H1 (cell line): ENCODE measurements around the gene MAVS. TPM values are rescaled to one million over a fixed set of nuclear protein-coding genes. Genes with fewer than 3 reads are reported as not detected.

Source experiments
- CTCF ChIA-PET: fragments of 300-600 bp; sonication (Branson Sonifier 250); formaldehyde crosslinking; loops from one replicate; lab custom pipeline; 2021; ENCODE audit not compliant: partially characterized antibody; lab: Charles Lee
- POLR2A ChIA-PET: fragments of 300-600 bp; sonication (Branson Sonifier 250); formaldehyde crosslinking; loops from one replicate; lab custom pipeline; 2021; ENCODE audit warnings: inconsistent platforms; ENCODE audit not compliant: partially characterized antibody; lab: Charles Lee
- DNase-seq, 2 experiments: peaks; one replicate each; pipeline versions ENCODE4 v3.0.0 to v3.0.0-alpha.2; 2010 to 2022; ENCODE audit warnings: low spot score in 2 of 2, low read depth in 1 of 2, mixed read lengths in 1 of 2
- FAIRE-seq: peaks from 2 replicates; lab custom pipeline; 2011; peaks lifted over from hg19 to GRCh38; lab: Jason Lieb, UNC
- H2AFZ ChIP-seq: 2 replicates; pipeline ENCODE4 v1.8.1; 2012; ENCODE audit warnings: low read length, inconsistent platforms
- H2AK5ac ChIP-seq: 2 replicates; pipeline ENCODE4 v1.6.1; 2013; ENCODE audit warnings: low read depth, low read length
- H2BK120ac ChIP-seq: replicated peaks from 2 replicates; pipeline ENCODE3; 2013; ENCODE audit warnings: low read depth, low read length, inconsistent platforms
- H2BK12ac ChIP-seq: 2 replicates; pipeline ENCODE4 v1.6.1; 2013; ENCODE audit warnings: low read depth, low read length
- H2BK15ac ChIP-seq: 2 replicates; pipeline ENCODE4 v1.6.1; 2013; ENCODE audit warnings: low read length
- H2BK20ac ChIP-seq: 2 replicates; pipeline ENCODE4 v1.6.1; 2013; ENCODE audit warnings: low read length
- H2BK5ac ChIP-seq: 2 replicates; pipeline ENCODE4 v1.6.1; 2013; ENCODE audit warnings: low read depth, low read length
- H3K14ac ChIP-seq: 2 replicates; pipeline ENCODE4 v1.6.1; 2013; ENCODE audit warnings: inconsistent platforms; ENCODE audit not compliant: insufficient read length
- H3K18ac ChIP-seq: 2 replicates; pipeline ENCODE4 v1.6.1; 2013; ENCODE audit warnings: low read length; ENCODE audit errors: extremely low read depth
- H3K23ac ChIP-seq: 2 replicates; pipeline ENCODE4 v1.6.1; 2013; ENCODE audit warnings: inconsistent platforms; ENCODE audit not compliant: insufficient read length
- H3K23me2 ChIP-seq: 2 replicates; pipeline ENCODE4 v1.6.1; 2013; ENCODE audit warnings: low read depth, low read length
- H3K27ac ChIP-seq: 2 replicates; pipeline ENCODE4 v1.6.1; 2011; ENCODE audit warnings: low read depth, low read length, inconsistent platforms
- H3K27me3 ChIP-seq, 4 experiments: replicated peaks in 1 of 4; 1 replicate in 1 of 4; 2 replicates in 3 of 4; pipeline versions ENCODE4 v1.6.1 to v1.8.1; 2011 to 2013; ENCODE audit warnings: low read length in 3 of 4, mild to moderate bottlenecking in 3 of 4, inconsistent platforms in 2 of 4, mixed read lengths in 2 of 4, moderate library complexity in 1 of 4; ENCODE audit not compliant: control insufficient read depth in 3 of 4, insufficient read depth in 3 of 4; ENCODE audit errors: extremely low read depth in 1 of 4
- H3K36me3 ChIP-seq, 4 experiments: 2 replicates each; pipeline versions ENCODE4 v1.6.1 to v1.8.1; 2011 to 2013; ENCODE audit warnings: mild to moderate bottlenecking in 4 of 4, low read length in 3 of 4, moderate library complexity in 2 of 4, control low read depth in 1 of 4, inconsistent platforms in 1 of 4; ENCODE audit not compliant: insufficient read depth in 4 of 4, control insufficient read depth in 2 of 4
- H3K4ac ChIP-seq: replicated peaks from 2 replicates; pipeline ENCODE3; 2013; ENCODE audit warnings: low read length, low read depth, mixed read lengths, inconsistent platforms; ENCODE audit not compliant: insufficient read length
- H3K4me1 ChIP-seq, 4 experiments: replicated peaks in 1 of 4; 1 replicate in 1 of 4; 2 replicates in 3 of 4; pipeline versions ENCODE4 v1.6.1 to v1.8.1; 2011 to 2013; ENCODE audit warnings: low read length in 3 of 4, inconsistent platforms in 2 of 4, mixed read lengths in 1 of 4; ENCODE audit not compliant: insufficient read depth in 4 of 4, control insufficient read depth in 3 of 4
- H3K4me2 ChIP-seq, 2 experiments: 2 replicates each; pipeline versions ENCODE4 v1.6.1 to v1.8.1; 2011 to 2013; ENCODE audit warnings: low read depth in 2 of 2, low read length in 2 of 2, control low read depth in 1 of 2, inconsistent platforms in 1 of 2, mild to moderate bottlenecking in 1 of 2; ENCODE audit not compliant: insufficient read depth in 1 of 2
- H3K4me3 ChIP-seq, 4 experiments: fragments of 200-600, 300-600 bp in 1 of 4; sonication (generic), shearing (Covaris generic), sonication (Bioruptor Twin) in 1 of 4; 2 replicates each; pipeline versions ENCODE4 v1.5.1 to v1.8.1; 2011 to 2016; ENCODE audit warnings: low read length in 4 of 4, low read depth in 3 of 4, control low read depth in 2 of 4, inconsistent platforms in 2 of 4, mild to moderate bottlenecking in 2 of 4, mixed read lengths in 1 of 4, moderate library complexity in 1 of 4; ENCODE audit not compliant: insufficient read depth in 2 of 4; ENCODE audit errors: extremely low read depth in 1 of 4
- H3K56ac ChIP-seq: replicated peaks from 2 replicates; pipeline ENCODE3; 2013; ENCODE audit warnings: low read depth, mild to moderate bottlenecking, mixed read lengths, low read length, inconsistent platforms; ENCODE audit not compliant: insufficient read length
- H3K79me1 ChIP-seq: 2 replicates; pipeline ENCODE4 v1.6.1; 2013; ENCODE audit warnings: low read depth, low read length, control low read depth
- H3K79me2 ChIP-seq, 2 experiments: 2 replicates each; pipeline versions ENCODE4 v1.6.1 to v1.8.1; 2012 to 2013; ENCODE audit warnings: low read length in 2 of 2, mild to moderate bottlenecking in 2 of 2, inconsistent platforms in 1 of 2; ENCODE audit not compliant: insufficient read depth in 2 of 2, control insufficient read depth in 1 of 2
- H3K9ac ChIP-seq, 4 experiments: replicated peaks in 1 of 4; 1 replicate in 1 of 4; 2 replicates in 3 of 4; pipeline versions ENCODE4 v1.6.1 to v1.8.1; 2011 to 2013; ENCODE audit warnings: low read depth in 3 of 4, low read length in 3 of 4, control low read depth in 2 of 4, mild to moderate bottlenecking in 2 of 4, moderate library complexity in 2 of 4, inconsistent platforms in 1 of 4; ENCODE audit errors: extremely low read depth in 1 of 4
- H3K9me3 ChIP-seq, 2 experiments: 2 replicates each; pipeline versions ENCODE4 v1.6.1 to v1.8.1; 2012 to 2013; ENCODE audit warnings: mild to moderate bottlenecking in 2 of 2, moderate library complexity in 2 of 2, control low read depth in 1 of 2, inconsistent platforms in 1 of 2, low read depth in 1 of 2, low read length in 1 of 2, mixed read lengths in 1 of 2; ENCODE audit not compliant: insufficient read depth in 2 of 2
- H4K20me1 ChIP-seq, 2 experiments: replicated peaks in 1 of 2; 2 replicates each; pipeline versions ENCODE3 to v1.8.1; 2011 to 2013; ENCODE audit warnings: inconsistent platforms in 2 of 2, low read length in 2 of 2, mild to moderate bottlenecking in 1 of 2; ENCODE audit not compliant: insufficient read depth in 2 of 2, control insufficient read depth in 1 of 2
- H4K5ac ChIP-seq: 2 replicates; pipeline ENCODE4 v1.6.1; 2013; ENCODE audit warnings: low read length, low read depth, mixed read lengths, inconsistent platforms; ENCODE audit not compliant: insufficient read length
- H4K8ac ChIP-seq: 2 replicates; pipeline ENCODE4 v1.8.0; 2013; ENCODE audit warnings: mild to moderate bottlenecking, moderate library complexity, low read length, inconsistent platforms; ENCODE audit not compliant: insufficient read depth; ENCODE audit errors: extremely low read depth
- H4K91ac ChIP-seq: replicated peaks from 2 replicates; pipeline ENCODE3; 2013; ENCODE audit warnings: low read length, mixed read lengths, inconsistent platforms; ENCODE audit not compliant: insufficient read length
- BACH1 ChIP-seq: IDR thresholded peaks from 2 replicates; pipeline ENCODE4 v1.6.1; 2012; ENCODE audit warnings: low read length, improper control_type of control experiment
- CTBP2 ChIP-seq: IDR thresholded peaks from 2 replicates; pipeline ENCODE4 v1.7.0; 2011; ENCODE audit warnings: borderline replicate concordance, mild to moderate bottlenecking, moderate library complexity, mixed read lengths, low read length; ENCODE audit not compliant: insufficient read depth, insufficient read length
- CTCF ChIP-seq, 3 experiments: IDR thresholded peaks; 1 replicate in 2 of 3; 2 replicates in 1 of 3; pipeline versions ENCODE4 v1.5.1 to v1.6.1; 2011; ENCODE audit warnings: low read length in 3 of 3, mild to moderate bottlenecking in 3 of 3, inconsistent platforms in 2 of 3, low read depth in 1 of 3, moderate library complexity in 1 of 3; ENCODE audit not compliant: insufficient read depth in 1 of 3; ENCODE audit errors: control extremely low read depth in 1 of 3
- HDAC6 ChIP-seq: IDR thresholded peaks from one replicate; pipeline ENCODE4 v1.7.1; 2012; ENCODE audit warnings: low read depth, mild to moderate bottlenecking, inconsistent platforms, low read length, moderate library complexity
- JUN ChIP-seq: IDR thresholded peaks from 2 replicates; pipeline ENCODE4 v1.6.1; 2011; ENCODE audit warnings: low read depth, mild to moderate bottlenecking, improper control_type of control experiment, low read length
- PHF8 ChIP-seq: fragments of 200-600 bp; sonication (generic); conservative IDR thresholded peaks from 2 replicates; pipeline ENCODE4 v1.7.1; 2012; ENCODE audit warnings: low read depth, mild to moderate bottlenecking, inconsistent platforms, low read length, moderate library complexity
- POLR2A ChIP-seq, 2 experiments: IDR thresholded peaks; 1 replicate in 1 of 2; 2 replicates in 1 of 2; pipeline ENCODE4 v1.6.1; 2011; ENCODE audit warnings: low read depth in 2 of 2, low read length in 2 of 2, mild to moderate bottlenecking in 2 of 2; ENCODE audit errors: control extremely low read depth in 1 of 2
- TEAD4 ChIP-seq: IDR thresholded peaks from 2 replicates; pipeline ENCODE4 v1.6.1; 2012; ENCODE audit warnings: low read depth, low read length, inconsistent platforms, mixed read lengths
- WGBS, 2 experiments: shearing (Covaris generic) in 1 of 2; methylation state at CpG; one replicate each; pipeline versions ENCODE4 v1.1.6 to v1.1.7; 2013 to 2015; ENCODE audit warnings: low lambda C conversion rate in 2 of 2, mixed read lengths in 2 of 2, inconsistent platforms in 1 of 2, low coverage in 1 of 2, missing lambda C conversion rate in 1 of 2; ENCODE audit not compliant: insufficient replicate concordance in 2 of 2, insufficient coverage in 1 of 2, insufficient read length in 1 of 2; ENCODE audit errors: extremely low coverage in 1 of 2, missing lambda C conversion rate in 1 of 2; 5-methylcytosine and 5-hydroxymethylcytosine counted together
- polyA plus RNA-seq, 7 experiments: library from polyadenylated mRNA; depleted of rRNA in 3 of 7; stranded (reverse) in 5 of 7; unstranded in 2 of 7; fragments of >200 nt in 5 of 7; fragments of 200-250 nt in 2 of 7; gene quantifications; 1 replicate in 5 of 7; 2 replicates in 1 of 7; 4 replicates in 1 of 7; pipeline versions ENCODE4 v1.2.1 to v1.2.3, GENCODE V29; 2011 to 2013; ENCODE audit warnings: missing spikeins in 2 of 7, mixed read lengths in 2 of 7
- total RNA-seq: library from RNA; stranded (reverse); fragmentation: NEBNext Ultra II Directional; extraction: Animal tissue kit (Norgen Biotek cat#: 25700); gene quantifications from 2 replicates; pipeline ENCODE4 v1.2.1, GENCODE V29; 2021

MAVS gene
- total and polyA plus RNA-seq, 2 of the 8 experiments (the other 6 are each of a cell fraction or from before 2014, with no cell fraction given) = 9.9 to 24.3 TPM

GRCh38 chr20:3922983-3923339 lies 76.3 kb downstream of the MAVS start:
- H3K79me1 ChIP-seq = peaks cover 8% of the 10 kb centered on the region
- no peak overlapping the region for H3K9ac ChIP-seq
- H2BK120ac ChIP-seq = no peak overlapping the region
- H3K27me3 ChIP-seq = no peaks in the 10 kb centered on the region
- H4K91ac ChIP-seq = no peak overlapping the region
- H3K23ac ChIP-seq = no peak overlapping the region
- peaks cover 0 to 16% (median 2%) of the 10 kb centered on the region in 4 experiments; a peak in 3 of 7 replicates for H3K4me1 ChIP-seq
- ChIA-PET POLR2A (interaction anchor here (0.9 to 2.2 kb wide), 3 partner anchors 31 to 123 kb away, joined by 3 to 10 read pairs (median 3); no protein-coding TSS in a partner anchor), CTCF (interaction anchor here (0.8 to 4.3 kb wide), 5 partner anchors 46 to 163 kb away, joined by 3 to 16 read pairs (median 4); no protein-coding TSS in a partner anchor)
- no peak overlapping the region for H3K18ac ChIP-seq
- DNase-seq = no peak
- no peak for TF ChIP-seq TEAD4
- TF ChIP-seq HDAC6 = no peak
- no peak for TF ChIP-seq POLR2A (IDR thresholded peaks at IDR 0.05; ENCODE audit: control extremely low read depth in 1 of 2, low read depth in 2 of 2, low read length in 2 of 2)
- TF ChIP-seq CTBP2 = no peak
- TF ChIP-seq JUN = no peak
- no peak for TF ChIP-seq BACH1
- TF ChIP-seq PHF8 = no peak
- TF ChIP-seq CTCF (IDR thresholded peaks at IDR 0.05; ENCODE audit: control extremely low read depth in 1 of 3, insufficient read depth in 1 of 3, low read depth in 1 of 3, low read length in 3 of 3) = no peak
- no peak overlapping the region for H3K56ac ChIP-seq
- H3K4me2 ChIP-seq = no peak overlapping the region
- H2AFZ ChIP-seq = no peak overlapping the region
- no peaks in the 10 kb centered on the region for H3K9me3 ChIP-seq
- H4K5ac ChIP-seq = no peak overlapping the region
- no peak overlapping the region for H4K8ac ChIP-seq
- H2BK5ac ChIP-seq = no peak overlapping the region
- FAIRE-seq = no peak
- no peak overlapping the region for H2BK12ac ChIP-seq
- H2BK15ac ChIP-seq = no peak overlapping the region
- no peak overlapping the region for H2BK20ac ChIP-seq
- H3K79me2 ChIP-seq = peaks cover 0 to 41% of the 10 kb centered on the region in 2 experiments; a peak in 3 of 4 replicates
- no peaks in the 10 kb centered on the region for H3K23me2 ChIP-seq
- no peak overlapping the region for H3K4ac ChIP-seq
- peaks cover 41% of the 10 kb centered on the region in 2 experiments for H4K20me1 ChIP-seq
- H3K27ac ChIP-seq = no peak overlapping the region
- H3K36me3 ChIP-seq = peaks cover 10 to 64% (median 26%) of the 10 kb centered on the region in 4 experiments; a peak in 7 of 8 replicates
- WGBS, 2 experiments = 94% methylated on average over 4 of the region's 4 CpGs; no CpG with 5 or more reads in 1 of the 2 experiments
- H2AK5ac ChIP-seq = no peak overlapping the region
- no peak overlapping the region for H3K14ac ChIP-seq
- H3K4me3 ChIP-seq = no peak overlapping the region
